ENCODE measurements around the gene SEC16A.

The SEC16A gene

GRCh38 chr9:136518623-136519022 is 35.8 kb upstream of the SEC16A start:
- no peak for DNase-seq (ENCODE audit: insufficient read length, low spot score)
- no peak for FAIRE-seq

- DNase-seq (ENCODE audit: insufficient read length, low spot score) (no peak), FAIRE-seq (no peak)
Measured at GRCh38 chr9:136517950-136518349, 35.1 kb upstream of the SEC16A start.

- no peak for DNase-seq (ENCODE audit: insufficient read length, low spot score)
Measured at GRCh38 chr9:136517012-136517743, 34.3 kb upstream of the SEC16A start.

GRCh38 chr9:136516191-136516654 is 33.4 kb upstream of the SEC16A start:
- no peak for FAIRE-seq
- no peak for DNase-seq (ENCODE audit: insufficient read length, low spot score)

More at GRCh38 chr9:136517012-136517743, 34.3 kb upstream of the SEC16A start:
- no peak for FAIRE-seq

- FAIRE-seq (no peak), DNase-seq (ENCODE audit: insufficient read length, low spot score) (no peak)
Measured at GRCh38 chr9:136515276-136515675, 32.4 kb upstream of the SEC16A start.

- DNase-seq (ENCODE audit: insufficient read length, low spot score) = no peak
- FAIRE-seq = no peak
Measured at GRCh38 chr9:136514022-136514714, 31.3 kb upstream of the SEC16A start.

- no peak for FAIRE-seq
- DNase-seq (ENCODE audit: insufficient read length, low spot score) = no peak
Measured at GRCh38 chr9:136513191-136513590, 30.4 kb upstream of the SEC16A start.

- DNase-seq (ENCODE audit: insufficient read length, low spot score) = peak; percentile 13
- no peak for FAIRE-seq
Measured at GRCh38 chr9:136512651-136513071, 29.8 kb upstream of the SEC16A start.

GRCh38 chr9:136511670-136512592 is 29.1 kb upstream of the SEC16A start:
- DNase-seq (ENCODE audit: insufficient read length, low spot score) (no peak), FAIRE-seq (no peak)

- FAIRE-seq (no peak), DNase-seq (ENCODE audit: insufficient read length, low spot score) (no peak)
Measured at GRCh38 chr9:136511144-136511669, 28.4 kb upstream of the SEC16A start.

- no peak for FAIRE-seq
Measured at GRCh38 chr9:136510561-136510960, 27.7 kb upstream of the SEC16A start.

GRCh38 chr9:136509549-136509948 is 26.7 kb upstream of the SEC16A start:
- DNase-seq (ENCODE audit: insufficient read length, low spot score) = no peak
- FAIRE-seq = no peak

More at GRCh38 chr9:136510561-136510960, 27.7 kb upstream of the SEC16A start:
- DNase-seq (ENCODE audit: insufficient read length, low spot score) = no peak

GRCh38 chr9:136508729-136509500 is 26.1 kb upstream of the SEC16A start:
- FAIRE-seq (no peak), DNase-seq (ENCODE audit: insufficient read length, low spot score) (no peak)

- FAIRE-seq = no peak
Measured at GRCh38 chr9:136507992-136508375, 25.1 kb upstream of the SEC16A start.

GRCh38 chr9:136507221-136507991 is 24.6 kb upstream of the SEC16A start:
- DNase-seq (ENCODE audit: insufficient read length, low spot score) (no peak), FAIRE-seq (no peak)

More at GRCh38 chr9:136507992-136508375, 25.1 kb upstream of the SEC16A start:
- no peak for DNase-seq (ENCODE audit: insufficient read length, low spot score)

- no peak for DNase-seq (ENCODE audit: insufficient read length, low spot score)
- no peak for FAIRE-seq
Measured at GRCh38 chr9:136506425-136506824, 23.6 kb upstream of the SEC16A start.

GRCh38 chr9:136505406-136506403 is 22.9 kb upstream of the SEC16A start:
- DNase-seq (ENCODE audit: insufficient read length, low spot score) = no peak
- FAIRE-seq = no peak
